DOHH2 (cell line): ENCODE data around the gene TSPAN33.

Experiments
- EZH2phosphoT487 ChIP-seq: fragments of 200-600 bp; sonication (generic); IDR thresholded peaks from 2 replicates; pipeline ENCODE4 v1.6.1; 2017; ENCODE audit warnings: borderline replicate concordance, mild to moderate bottlenecking, antibody characterized with exemption, low read length, moderate library complexity, mixed read lengths
- TF ChIP-seq, protein P1 (sequence below): fragments of 200-600 bp; sonication (generic); IDR thresholded peaks from one replicate; pipeline ENCODE4 v1.5.1; 2014; ENCODE audit warnings: antibody characterized with exemption, mild to moderate bottlenecking, low read depth, low read length; ENCODE audit not compliant: poor library complexity, severe bottlenecking

DNA sequence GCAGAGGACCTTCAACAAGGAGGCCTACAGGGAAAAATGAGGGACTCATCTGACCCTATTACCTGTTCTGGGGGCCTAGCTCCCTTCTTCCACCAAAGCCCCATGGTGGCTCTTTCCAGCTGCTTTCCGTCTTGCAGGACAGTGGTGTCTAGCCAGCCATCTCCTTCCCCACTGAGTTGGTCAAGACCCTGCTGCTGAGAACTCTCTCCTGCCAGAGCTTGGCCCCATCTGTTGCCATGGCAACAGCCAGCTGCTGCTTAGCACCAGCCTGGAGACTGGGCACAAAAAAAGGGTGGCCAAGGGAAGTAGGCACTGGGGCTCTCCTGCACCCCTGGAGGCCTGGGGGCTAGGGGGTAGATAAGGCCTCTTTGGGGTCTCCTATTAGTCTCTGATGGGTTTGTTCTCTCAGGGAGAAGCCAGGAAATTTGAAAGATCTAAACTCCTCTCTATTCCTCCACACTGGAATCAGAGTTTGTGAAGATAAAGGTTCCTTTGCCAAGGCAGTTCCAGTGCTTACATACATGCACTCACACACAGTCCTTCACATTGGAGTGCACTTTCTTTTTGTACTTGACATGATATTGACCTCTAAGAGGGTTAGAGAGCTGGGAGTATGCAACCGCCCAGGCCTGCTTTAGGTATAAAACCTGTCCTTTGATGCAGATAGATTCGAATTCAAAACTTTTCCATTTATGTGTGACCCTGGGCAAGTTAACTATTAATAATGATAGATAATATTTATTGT, 15.8 kb downstream of the TSPAN33 start:
- TF ChIP-seq, protein P1, sequence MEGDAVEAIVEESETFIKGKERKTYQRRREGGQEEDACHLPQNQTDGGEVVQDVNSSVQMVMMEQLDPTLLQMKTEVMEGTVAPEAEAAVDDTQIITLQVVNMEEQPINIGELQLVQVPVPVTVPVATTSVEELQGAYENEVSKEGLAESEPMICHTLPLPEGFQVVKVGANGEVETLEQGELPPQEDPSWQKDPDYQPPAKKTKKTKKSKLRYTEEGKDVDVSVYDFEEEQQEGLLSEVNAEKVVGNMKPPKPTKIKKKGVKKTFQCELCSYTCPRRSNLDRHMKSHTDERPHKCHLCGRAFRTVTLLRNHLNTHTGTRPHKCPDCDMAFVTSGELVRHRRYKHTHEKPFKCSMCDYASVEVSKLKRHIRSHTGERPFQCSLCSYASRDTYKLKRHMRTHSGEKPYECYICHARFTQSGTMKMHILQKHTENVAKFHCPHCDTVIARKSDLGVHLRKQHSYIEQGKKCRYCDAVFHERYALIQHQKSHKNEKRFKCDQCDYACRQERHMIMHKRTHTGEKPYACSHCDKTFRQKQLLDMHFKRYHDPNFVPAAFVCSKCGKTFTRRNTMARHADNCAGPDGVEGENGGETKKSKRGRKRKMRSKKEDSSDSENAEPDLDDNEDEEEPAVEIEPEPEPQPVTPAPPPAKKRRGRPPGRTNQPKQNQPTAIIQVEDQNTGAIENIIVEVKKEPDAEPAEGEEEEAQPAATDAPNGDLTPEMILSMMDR: no peak
- TF ChIP-seq EZH2phosphoT487: no peak
